GM19455 (cell line): ENCODE results near the gene PDZK1IP1.
"Not testable (repeated sequence)": the region's sequence is repeated elsewhere in the genome, so short reads cannot be mapped to it uniquely, and the experiment has no call there.

ENCODE experiments used
- ATAC-seq: cut with Tn5 transposase; IDR thresholded peaks from one replicate; pipeline ENCODE4 v1.9.1; 2021; ENCODE audit not compliant: unreplicated experiment

The PDZK1IP1 gene

DNA sequence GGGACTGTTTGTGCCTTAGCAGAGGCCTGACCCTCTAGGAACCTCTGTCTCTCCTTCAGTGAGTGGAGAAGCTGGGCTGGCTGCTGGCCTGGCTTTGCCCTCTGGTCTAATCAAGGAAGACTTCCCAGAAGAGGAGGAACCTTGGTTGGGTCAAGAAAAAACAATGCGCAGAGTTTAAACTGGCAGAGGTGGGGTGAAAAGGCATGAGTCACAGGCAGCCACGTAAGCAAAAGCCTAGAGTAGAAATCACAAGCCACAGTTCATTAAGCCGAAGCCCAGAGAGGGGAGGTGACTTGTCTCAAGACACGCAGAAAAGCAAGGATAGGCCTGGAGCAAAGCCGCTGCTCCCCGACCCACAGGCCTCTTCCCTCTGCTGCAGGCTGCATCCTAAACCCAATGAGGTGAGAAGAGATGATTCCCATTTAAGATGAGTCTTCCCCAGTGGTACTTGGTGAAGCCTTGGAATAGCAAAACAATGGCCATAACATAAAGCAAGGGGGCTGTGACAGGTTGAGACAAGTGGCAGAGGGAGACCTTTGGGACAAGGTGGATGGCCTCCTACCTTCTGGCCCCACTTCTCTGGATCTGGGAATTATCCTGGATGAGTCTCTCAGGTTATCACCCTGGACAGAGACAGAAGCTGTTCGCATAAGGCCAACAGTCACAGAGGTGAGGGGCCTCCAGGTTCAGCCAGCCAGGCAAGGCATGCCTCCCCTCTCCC lies 7.7 kb downstream of the PDZK1IP1 start:
- no peak for ATAC-seq

DNA sequence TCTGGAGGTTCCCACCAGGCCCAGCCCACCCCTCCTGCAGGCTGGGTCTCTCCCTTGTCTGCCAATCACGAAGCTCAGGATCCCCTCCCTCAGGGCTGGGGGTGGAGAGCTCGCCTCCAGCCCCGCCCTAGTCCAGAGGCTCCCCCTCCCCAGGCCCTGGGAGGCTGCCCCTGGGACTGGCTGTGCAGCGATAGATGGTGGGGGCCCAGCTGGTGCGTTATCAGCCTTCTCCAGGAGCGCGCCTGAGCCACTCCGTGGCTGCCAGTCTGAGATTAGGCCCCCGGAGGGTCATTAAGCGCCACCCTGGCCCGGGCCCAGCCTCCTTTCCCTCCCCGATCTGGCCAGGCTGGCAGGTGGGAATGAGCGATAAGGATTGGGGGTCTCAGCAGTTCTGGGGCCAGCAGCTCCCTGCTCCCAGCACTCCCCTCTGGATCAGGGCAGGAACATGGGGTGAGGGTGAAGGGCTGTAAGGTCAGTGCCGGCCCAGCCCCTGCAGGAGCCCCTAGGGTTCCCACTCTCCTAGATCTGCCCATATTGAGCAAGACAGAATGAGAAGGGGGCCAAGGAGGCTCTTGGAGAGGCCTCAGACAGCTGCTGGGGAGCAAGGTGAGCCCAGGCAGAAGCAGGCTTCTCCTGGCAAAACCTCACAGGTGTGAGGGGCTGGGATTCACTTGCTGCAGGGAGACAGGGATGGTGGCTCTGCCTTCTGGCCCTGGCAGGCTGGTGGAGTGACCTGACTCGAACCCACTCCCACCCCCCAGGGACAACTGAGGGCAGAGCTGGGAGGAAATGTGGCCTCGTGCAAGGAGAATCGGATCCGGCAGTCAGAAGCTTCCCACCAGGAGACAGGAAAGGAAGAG lies 8.5 kb downstream of the PDZK1IP1 start:
- ATAC-seq, result no peak

DNA sequence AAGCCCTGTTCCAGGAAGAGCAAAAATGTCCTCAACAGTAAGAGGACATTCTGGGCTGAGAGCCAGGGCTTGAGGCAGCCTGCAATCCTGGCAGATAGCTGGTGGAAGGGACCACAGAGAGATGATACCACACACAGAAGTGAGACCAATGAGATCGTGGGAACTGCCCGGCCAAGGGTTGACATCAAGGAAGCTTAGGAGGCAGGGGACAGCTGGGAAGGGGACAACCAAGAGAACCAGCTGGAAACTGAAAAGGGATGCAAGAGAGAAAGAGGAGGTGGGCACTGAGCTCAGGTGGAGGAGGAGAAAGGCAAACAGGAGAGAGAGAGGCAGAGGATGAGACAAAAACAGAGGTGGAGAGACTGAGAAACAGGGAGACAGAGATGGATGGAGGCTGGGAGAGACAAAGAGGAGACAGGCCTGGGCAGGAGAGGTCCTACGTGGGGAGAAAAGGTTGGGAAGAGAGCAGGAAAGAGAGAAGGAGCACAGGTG lies 9.2 kb downstream of the PDZK1IP1 start:
- no peak for ATAC-seq

DNA sequence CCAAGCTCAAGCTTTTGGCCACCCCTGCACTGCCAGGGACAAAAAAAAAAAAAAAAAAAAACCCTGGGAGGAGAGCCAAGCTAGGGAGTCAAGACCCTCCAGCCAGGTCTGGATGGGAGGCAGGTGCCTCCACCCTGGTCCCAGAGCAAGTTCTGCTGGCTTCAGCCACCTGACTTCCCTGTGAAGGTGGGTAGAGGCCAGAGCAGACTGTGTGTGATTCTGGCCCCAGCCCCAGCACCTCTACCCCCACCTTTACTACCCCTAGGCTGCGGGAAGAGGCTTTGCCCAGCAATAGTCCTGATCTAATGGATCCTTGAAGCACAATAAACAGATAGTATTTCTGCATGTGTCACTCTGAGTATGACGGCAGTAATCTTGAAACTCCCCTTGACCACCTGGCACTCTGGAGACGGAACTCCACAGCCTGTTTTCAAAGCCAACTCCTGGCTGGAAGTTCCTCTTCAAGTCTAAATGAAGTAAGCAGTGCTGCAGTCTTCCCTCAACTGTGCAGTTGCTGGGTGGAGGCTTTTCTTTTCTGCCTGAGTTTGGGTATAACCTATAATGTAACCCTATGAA lies 9.8 kb downstream of the PDZK1IP1 start:
- no peak for ATAC-seq

DNA sequence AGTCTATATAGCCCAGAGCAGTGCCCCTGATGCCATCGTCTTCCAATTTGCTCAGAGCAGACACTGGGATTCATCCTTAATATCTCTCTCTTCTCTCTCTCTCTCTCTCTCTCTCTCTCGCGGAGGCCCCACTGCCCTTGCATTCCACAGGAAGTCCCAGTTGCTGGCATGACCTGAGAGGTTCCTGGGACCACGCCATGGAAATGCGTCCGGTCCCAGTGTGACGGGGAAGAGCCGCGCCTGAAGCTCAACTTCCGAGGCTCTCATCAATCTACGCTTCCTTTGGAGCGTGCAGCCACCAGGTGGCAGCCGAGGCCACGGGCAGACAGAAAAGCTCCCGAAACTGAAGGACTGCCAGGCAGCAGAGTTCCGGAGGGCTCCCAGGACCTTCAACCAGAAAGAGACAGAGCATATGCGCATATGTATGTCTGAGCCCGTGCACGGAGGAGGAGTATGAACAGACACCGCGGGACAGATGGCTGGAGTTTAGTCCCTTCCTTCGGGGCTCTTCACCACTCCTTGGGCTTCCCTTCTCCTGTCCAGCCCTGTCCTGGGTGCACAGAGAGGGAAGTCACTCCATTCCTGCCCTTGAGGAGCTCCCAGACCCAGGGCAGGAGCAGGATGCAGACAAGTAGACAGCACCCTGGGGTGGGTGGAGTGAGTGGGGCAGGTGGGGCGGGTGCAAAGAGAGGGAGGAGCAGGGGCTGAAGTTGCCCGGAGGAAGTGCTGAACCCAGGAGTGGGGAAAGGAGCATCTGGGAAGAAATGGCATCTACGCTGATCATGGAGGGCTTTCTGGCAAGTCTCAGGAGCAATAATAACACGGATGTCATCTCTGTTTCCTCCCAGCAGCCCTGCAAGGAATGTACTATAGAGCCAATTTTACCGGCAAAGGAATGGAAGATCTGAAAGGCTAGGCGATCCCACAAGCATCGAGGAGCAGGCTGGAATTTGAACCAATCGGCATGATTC lies 10.5 kb downstream of the PDZK1IP1 start:
- ATAC-seq, result peak; percentile 87

DNA sequence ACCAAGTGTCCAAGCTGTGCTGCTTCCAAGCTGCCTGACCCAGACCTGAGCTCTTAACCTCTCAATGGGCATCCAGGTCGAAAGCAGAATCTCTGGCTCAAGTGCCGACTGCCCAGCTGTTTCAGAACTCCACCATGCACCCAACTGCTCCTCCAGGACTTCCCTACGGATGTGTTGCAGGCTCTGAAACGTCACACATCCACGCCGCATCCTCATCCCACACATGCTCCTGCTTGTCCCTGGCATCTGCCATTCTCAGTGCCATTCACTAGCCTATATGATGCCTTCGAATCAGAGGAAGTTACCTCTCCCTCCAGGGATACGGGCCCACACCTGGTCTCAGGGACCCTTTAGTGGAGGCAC lies 11.2 kb downstream of the PDZK1IP1 start:
- ATAC-seq, result no peak

DNA sequence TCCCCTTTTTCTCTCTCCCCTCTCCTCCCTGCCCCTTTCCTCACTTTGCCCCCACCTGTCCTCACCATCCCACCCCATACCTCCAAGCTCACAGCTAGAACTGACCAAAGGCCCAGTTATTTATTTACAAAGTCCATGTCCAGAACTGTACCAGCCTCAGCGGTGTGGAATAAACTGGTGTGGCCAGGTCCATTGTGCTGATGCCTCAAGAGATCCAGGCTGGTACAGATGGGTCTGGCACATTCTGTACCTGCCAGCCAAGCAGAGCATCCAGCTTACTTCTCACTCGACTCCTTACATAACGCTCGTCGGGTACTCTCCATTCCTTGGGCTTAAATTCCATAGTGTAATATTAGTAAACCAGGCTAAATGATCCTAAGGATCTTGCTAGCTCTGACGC lies 11.8 kb downstream of the PDZK1IP1 start:
- no peak for ATAC-seq

DNA sequence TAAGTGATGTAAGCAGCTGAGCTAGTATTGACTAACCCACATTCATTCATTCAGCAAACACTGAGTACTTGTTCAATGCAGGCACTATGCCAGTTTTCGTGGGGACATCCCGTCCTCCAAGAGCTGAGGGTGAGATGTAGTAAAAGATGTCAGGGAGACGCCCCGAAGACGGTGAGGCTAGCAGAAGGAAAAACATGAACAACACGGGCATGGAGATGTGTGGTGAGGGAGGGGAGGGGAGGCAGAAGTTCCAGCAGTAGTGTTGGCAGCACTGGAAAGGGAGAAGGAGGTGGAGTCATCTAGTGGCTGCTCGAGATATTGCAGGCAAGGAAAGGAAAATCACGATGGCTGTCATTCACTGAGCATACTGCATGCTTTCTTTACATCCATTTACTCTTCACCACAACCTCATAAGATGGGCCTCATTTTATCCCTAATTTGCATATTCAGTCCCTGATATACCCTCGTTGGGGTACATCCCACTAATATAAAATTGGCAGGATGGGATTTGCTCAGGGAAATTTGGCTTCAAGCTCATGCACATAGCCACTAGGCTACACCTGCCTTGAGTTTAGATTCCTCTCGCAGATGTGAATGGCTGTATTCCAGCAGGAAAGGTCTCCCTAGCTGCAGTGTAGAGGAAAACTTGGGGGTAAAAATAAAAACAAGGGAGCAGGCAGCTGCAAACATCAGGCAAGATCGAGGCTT lies 14.5 kb downstream of the PDZK1IP1 start:
- peak; percentile 44 for ATAC-seq

DNA sequence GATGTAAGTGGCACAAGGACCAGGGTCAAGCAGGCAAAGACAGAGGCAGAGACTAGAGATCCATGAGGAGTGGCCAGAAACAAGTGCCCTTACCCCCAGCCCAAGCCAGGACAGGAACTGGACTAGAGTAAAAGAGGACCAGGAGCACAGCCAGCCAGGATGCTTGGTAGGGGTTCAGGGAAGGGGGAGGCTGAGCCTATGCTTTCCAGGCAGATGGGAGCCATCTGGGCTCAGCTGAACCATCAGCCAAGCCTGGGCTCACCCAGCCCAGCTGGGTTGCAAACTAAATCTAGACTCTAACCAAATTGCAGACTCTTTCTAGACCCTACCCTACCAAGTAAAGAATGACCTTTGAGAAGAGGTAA lies 15.2 kb downstream of the PDZK1IP1 start:
- ATAC-seq, result no peak

DNA sequence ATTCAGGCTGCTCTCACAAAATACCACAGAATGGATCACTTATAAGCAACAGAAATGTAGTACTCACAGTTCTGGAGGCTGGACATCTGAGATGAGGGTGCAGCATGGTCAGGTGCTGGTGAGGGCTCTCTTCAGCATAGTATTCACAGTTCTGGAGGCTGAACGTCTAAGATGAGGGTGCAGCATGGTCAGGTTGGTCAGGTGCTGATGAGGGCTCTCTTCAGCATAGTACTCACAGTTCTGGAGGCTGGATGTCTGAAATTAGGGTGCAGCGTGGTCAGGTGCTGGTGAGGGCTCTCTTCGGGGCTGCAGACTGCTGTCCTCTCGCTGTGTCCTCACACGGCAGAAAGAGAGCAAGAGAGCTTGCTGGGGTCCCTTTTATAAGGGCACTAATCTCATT lies 17.1 kb downstream of the PDZK1IP1 start:
- ATAC-seq, result no peak

DNA sequence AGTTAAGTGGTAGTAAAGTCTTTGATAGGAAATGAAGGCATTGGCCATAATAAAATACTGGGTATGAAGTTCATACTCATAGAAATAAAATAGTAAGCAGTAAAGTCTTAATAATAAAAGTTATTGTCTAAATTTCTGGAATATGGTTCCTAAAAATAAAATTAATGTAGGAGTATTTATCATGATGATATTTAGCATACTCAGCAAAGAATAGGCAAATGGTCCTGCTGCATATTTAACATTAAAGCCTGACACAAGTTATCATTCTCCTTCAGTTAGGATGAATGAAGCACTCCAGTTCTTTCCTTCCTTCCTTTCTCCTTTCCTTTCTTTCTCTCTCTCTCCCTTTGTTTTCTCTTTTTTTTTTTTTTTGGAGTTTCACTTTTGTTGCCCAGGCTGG lies 25.3 kb downstream of the PDZK1IP1 start:
- no peak for ATAC-seq

DNA sequence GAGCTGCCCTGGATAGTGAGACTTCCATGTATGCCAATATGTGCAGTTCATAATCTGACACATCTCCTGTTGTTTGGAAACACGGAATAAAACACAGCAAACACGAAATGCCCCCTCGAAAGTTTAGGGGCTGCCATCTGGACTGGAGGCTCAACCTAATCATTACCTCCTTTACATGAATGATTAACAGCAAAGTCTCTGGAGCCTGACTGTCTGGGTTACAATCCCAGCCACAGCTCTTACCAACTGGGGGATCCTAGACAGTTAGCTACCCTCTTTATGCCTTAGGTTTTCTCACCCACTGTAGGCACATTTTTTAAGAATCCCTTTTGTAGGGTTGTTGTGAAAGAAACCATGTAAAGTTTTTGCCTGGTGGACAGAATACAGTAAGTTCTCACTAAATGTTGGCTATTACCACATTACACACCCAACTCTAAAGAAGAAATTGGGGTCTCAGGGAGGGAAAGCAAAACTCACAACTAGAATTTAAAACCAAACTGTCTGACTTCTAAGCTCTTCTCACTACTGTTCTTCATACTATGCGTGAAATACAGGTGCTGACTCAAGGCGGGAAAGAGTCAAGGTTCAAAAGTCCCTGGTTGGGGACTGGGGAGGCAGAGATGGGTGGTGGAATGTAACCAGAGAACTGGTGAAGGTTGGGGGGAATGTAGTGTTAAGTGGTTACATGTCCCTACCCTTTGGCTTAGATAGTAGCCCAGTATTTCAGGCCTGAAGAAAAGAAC lies 28.4 kb downstream of the PDZK1IP1 start:
- no peak for ATAC-seq

DNA sequence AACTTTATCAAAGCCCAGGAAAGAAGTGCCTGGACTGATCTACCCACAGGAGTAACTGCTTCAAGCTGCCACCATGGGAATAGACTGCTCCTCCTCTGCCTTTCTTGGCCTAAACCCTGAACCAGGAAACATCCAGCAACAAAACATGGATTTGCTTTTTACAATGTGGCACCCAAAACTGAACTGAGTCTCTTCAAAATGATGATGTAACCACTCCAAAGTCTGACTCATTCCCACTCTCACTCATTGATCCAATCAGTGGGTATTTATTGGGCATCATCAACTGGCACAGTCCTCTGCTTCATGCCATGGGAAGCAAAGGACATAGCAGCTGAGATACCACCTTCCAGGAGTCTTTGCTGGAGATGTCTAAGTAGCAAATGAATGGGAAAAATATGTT lies 29.1 kb downstream of the PDZK1IP1 start:
- no peak for ATAC-seq

DNA sequence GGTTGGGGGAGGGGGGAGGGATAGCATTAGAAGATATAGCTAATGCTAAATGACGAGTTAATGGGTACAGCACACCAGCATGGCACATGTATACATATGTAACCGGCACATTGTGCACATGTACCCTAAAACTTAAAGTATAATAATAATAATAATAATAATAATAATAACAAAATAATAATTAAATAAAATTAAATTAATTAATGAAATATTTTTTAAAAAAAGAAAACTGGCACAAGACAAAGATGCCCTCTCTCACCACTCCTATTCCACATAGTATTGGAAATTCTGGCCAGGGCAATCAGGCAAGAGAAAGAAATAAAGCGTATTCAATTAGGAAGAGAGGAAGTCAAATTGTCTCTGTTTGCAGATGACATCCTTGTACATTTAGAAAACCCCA lies 31.9 kb downstream of the PDZK1IP1 start:
- ATAC-seq, result not testable (repeated sequence)

DNA sequence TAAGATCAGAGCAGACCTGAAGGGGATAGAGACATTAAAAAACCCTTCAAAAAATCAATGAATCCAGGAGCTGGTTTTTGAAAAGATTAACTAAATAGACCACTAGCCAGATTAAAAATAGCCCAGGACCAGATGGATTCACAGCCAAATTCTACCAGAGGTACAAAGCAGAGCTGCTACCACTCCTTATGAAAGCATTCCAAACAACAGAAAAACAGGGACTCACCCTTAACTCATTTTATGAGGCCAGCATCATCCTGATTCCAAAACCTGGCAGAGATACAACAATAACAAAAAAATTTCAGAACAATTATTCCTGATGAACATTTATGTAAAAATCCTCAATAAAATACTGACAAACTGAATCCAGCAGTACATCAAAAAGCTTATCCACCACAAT lies 33.4 kb downstream of the PDZK1IP1 start:
- ATAC-seq, result not testable (repeated sequence)

DNA sequence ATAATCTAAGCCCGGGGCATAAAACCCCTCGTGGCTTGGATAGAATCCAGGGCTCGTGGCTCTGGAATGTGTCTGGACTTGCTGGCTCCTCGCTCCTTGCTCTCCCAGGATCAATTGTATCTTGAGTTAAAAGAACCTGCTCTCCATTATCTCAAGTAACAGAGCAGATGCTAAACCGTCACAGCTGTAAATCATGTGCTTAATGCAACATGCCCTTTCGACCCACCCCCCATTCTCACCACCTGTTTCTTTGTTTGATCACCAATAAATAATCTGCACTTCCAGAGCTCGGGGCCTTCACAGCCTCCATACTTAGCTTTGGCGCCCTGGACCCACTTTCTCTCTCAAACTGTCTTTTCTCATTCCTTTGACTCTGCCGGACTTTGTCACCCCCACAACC lies 40.7 kb downstream of the PDZK1IP1 start:
- not testable (repeated sequence) for ATAC-seq

DNA sequence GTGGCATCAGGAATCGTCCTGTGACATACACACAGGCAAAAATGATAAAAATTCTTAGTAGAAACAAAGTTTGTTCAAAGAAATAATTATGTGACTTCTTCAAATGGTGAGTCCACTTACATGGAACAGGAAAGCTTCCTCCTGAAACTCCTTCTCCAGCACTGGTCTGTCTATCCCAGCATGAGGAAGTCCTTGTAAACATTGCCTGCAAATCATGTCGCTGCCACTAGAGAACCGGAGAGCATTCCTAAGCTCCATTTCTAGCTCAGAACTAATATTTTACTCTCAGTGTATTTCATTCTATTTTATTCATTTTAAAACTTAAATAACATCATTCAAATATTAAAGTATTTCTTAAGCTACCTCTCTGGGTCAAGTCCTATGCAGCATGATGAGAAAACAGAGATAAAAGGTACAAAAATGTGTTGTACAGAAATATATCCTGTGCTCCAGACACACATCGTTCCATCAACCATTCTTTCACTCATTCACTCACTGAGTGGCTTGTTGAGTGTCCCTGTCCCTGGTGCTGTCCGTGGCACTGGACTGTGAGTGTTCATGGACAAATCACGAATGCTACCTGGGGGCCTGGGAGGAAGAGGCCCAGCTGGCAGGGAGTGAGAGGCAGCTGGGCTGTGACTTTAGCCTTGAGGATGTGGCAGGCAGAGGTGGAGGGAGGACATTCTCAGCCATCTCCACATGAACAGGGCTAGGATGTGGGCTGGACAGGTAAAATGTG lies 42.6 kb downstream of the PDZK1IP1 start:
- ATAC-seq, result no peak

DNA sequence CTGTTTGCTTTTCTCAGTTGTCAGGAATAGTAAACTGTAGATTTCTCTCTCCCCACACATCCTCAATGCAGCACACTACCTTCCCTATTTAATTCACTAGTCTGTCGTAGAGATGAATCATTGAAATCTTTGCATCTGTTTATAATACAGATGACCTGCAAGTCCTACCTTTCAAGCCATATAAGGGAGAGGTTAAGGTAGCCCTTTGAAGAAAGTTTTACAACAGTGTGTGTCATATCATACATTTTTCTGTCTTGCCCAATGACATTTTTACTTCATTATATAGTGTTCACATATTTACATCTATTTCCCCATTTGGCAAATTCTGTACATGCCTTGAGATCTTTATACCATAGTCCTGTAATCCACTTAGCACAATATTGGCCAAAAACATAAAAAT lies 43.3 kb downstream of the PDZK1IP1 start:
- ATAC-seq, result not testable (repeated sequence)

DNA sequence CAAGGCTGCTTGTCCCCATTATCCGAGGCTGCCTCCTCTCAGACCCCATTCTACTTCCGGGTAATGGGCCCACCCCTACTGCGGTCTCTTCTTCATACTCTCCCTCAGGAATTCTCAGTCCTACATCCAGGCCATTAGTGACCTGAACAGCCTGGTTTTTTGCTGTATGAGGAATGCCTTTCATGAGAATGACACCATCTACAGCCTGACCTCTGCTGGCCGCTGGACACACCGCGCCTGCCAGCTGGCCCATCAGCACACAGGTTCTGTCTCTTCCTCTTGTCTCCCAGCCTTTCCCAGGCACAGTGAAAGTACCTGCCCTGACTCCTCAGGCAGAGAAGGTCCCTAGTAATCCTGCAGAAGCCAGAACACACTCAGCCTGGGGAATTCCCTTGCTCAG lies 46.2 kb downstream of the PDZK1IP1 start:
- not testable (repeated sequence) for ATAC-seq
